Endothelial cell of umbilical vein (primary cell): ENCODE measurements around the gene NFATC1. TPM values are rescaled to one million over a fixed set of nuclear protein-coding genes. Genes with fewer than 3 reads are reported as not detected.

ENCODE experiments used
- BruUV-seq: library from RNA; stranded (reverse); fragments of 400-500 nt; replicated peaks from 2 replicates; lab custom pipeline; 2021; lab: Mats Ljungman, UMichigan
- CTCF ChIA-PET: fragments of 300-600, 350-600 bp; sonication (Branson Sonifier 250); formaldehyde crosslinking; loops from one replicate; lab custom pipeline; 2021; ENCODE audit warnings: antibody characterized with exemption, inconsistent platforms; lab: Charles Lee
- POLR2A ChIA-PET: fragments of 300-600, 350-600 bp; sonication (Branson Sonifier 250); formaldehyde crosslinking; loops from one replicate; lab custom pipeline; 2021; ENCODE audit warnings: antibody characterized with exemption, inconsistent platforms; lab: Charles Lee
- DNase-seq: peaks from one replicate; pipeline ENCODE4 v3.0.0-alpha.2; 2011; ENCODE audit warnings: low read depth, low spot score
- FAIRE-seq: peaks from 2 replicates; lab custom pipeline; 2011; peaks lifted over from hg19 to GRCh38; lab: Jason Lieb, UNC
- H2AFZ ChIP-seq: 2 replicates; pipeline ENCODE4 v1.6.0; 2012; ENCODE audit warnings: low read depth, low read length, control low read depth, inconsistent platforms
- H3K27ac ChIP-seq: 2 replicates; pipeline ENCODE4 v1.5.1; 2011; ENCODE audit warnings: low read depth, mild to moderate bottlenecking, control low read depth, low read length, moderate library complexity; ENCODE audit not compliant: insufficient read depth
- H3K27me3 ChIP-seq, 2 experiments: 2 replicates each; pipeline versions ENCODE4 v1.6.0 to v1.6.1; 2011; ENCODE audit warnings: low read length in 2 of 2, mixed read lengths in 1 of 2; ENCODE audit not compliant: control insufficient read depth in 2 of 2, insufficient read depth in 2 of 2
- H3K36me3 ChIP-seq, 2 experiments: 2 replicates in 1 of 2; 3 replicates in 1 of 2; pipeline ENCODE4 v1.5.1; 2011; ENCODE audit warnings: low read length in 2 of 2, mild to moderate bottlenecking in 1 of 2, moderate library complexity in 1 of 2; ENCODE audit not compliant: control insufficient read depth in 2 of 2, insufficient read depth in 2 of 2; ENCODE audit errors: extremely low read depth in 1 of 2
- H3K4me1 ChIP-seq: 3 replicates; pipeline ENCODE4 v1.5.1; 2011; ENCODE audit warnings: mild to moderate bottlenecking, low read length; ENCODE audit not compliant: control insufficient read depth, insufficient read depth; ENCODE audit errors: extremely low read depth
- H3K4me2 ChIP-seq: 2 replicates; pipeline ENCODE4 v1.6.1; 2011; ENCODE audit warnings: low read length, control low read depth, mixed read lengths; ENCODE audit not compliant: insufficient read depth
- H3K4me3 ChIP-seq, 3 experiments: fragments of 200-600 bp in 1 of 3; sonication (generic), shearing (Covaris generic) in 1 of 3; replicated peaks in 1 of 3; 2 replicates each; pipeline ENCODE4 v1.5.1; 2011 to 2016; ENCODE audit warnings: control low read depth in 3 of 3, low read length in 3 of 3, mild to moderate bottlenecking in 2 of 3, inconsistent platforms in 1 of 3, low read depth in 1 of 3, moderate library complexity in 1 of 3; ENCODE audit not compliant: insufficient read depth in 1 of 3
- H3K79me2 ChIP-seq: 2 replicates; pipeline ENCODE4 v1.6.0; 2012; ENCODE audit warnings: low read length, inconsistent platforms; ENCODE audit not compliant: control insufficient read depth, insufficient read depth
- H3K9ac ChIP-seq: replicated peaks from 2 replicates; pipeline ENCODE3; 2011; ENCODE audit warnings: low read length, control low read depth; ENCODE audit not compliant: insufficient read depth; ENCODE audit errors: extremely low read depth
- H3K9me1 ChIP-seq: replicated peaks from 3 replicates; pipeline ENCODE4 v1.6.0; 2011; ENCODE audit warnings: mild to moderate bottlenecking, low read length; ENCODE audit not compliant: control insufficient read depth, insufficient read depth; ENCODE audit errors: extremely low read depth
- H3K9me3 ChIP-seq: replicated peaks from 2 replicates; pipeline ENCODE4 v1.5.1; 2012; ENCODE audit warnings: low read length, inconsistent platforms; ENCODE audit not compliant: control insufficient read depth, insufficient read depth
- H4K20me1 ChIP-seq: replicated peaks from 2 replicates; pipeline ENCODE3; 2011; ENCODE audit warnings: mild to moderate bottlenecking, low read length; ENCODE audit not compliant: control insufficient read depth, insufficient read depth; ENCODE audit errors: extremely low read depth
- CTCF ChIP-seq, 2 donors: IDR thresholded peaks; 1 replicate in 1 of 2; 2 replicates in 1 of 2; pipeline ENCODE4 v1.5.1; 2011; ENCODE audit warnings: low read length in 2 of 2, mild to moderate bottlenecking in 2 of 2, moderate library complexity in 2 of 2, control low read depth in 1 of 2, inconsistent platforms in 1 of 2, low read depth in 1 of 2; ENCODE audit not compliant: insufficient read depth in 1 of 2; ENCODE audit errors: extremely low read depth in 1 of 2
- EZH2 ChIP-seq: IDR thresholded peaks from 2 replicates; pipeline ENCODE4 v1.6.1; 2012; ENCODE audit warnings: borderline replicate concordance, low read depth, mild to moderate bottlenecking, moderate library complexity, low read length, inconsistent platforms; ENCODE audit not compliant: severe bottlenecking
- FOS ChIP-seq: IDR thresholded peaks from 2 replicates; pipeline ENCODE4 v1.6.1; 2011; ENCODE audit warnings: mild to moderate bottlenecking, low read length, moderate library complexity, borderline replicate concordance; ENCODE audit not compliant: insufficient read depth
- GATA2 ChIP-seq: IDR thresholded peaks from 2 replicates; pipeline ENCODE4 v1.7.0; 2011; ENCODE audit warnings: low read depth, mild to moderate bottlenecking, moderate library complexity, mixed read lengths, low read length; ENCODE audit not compliant: insufficient read length, insufficient read depth
- JUN ChIP-seq: IDR thresholded peaks from 2 replicates; pipeline ENCODE4 v1.6.1; 2011; ENCODE audit warnings: borderline replicate concordance, low read depth; ENCODE audit not compliant: insufficient read length, insufficient read depth
- MAX ChIP-seq: IDR thresholded peaks from 2 replicates; pipeline ENCODE4 v1.6.1; 2011; ENCODE audit not compliant: insufficient read depth, insufficient read length
- MYC ChIP-seq: IDR thresholded peaks from one replicate; pipeline ENCODE4 v1.6.1; 2011; ENCODE audit warnings: mild to moderate bottlenecking, low read depth, low read length
- POLR2A ChIP-seq: IDR thresholded peaks from 2 replicates; pipeline ENCODE4 v1.6.1; 2012; ENCODE audit warnings: low read depth, mild to moderate bottlenecking, control low read depth, low read length
- POLR2AphosphoS5 ChIP-seq: IDR thresholded peaks from 2 replicates; pipeline ENCODE4 v1.6.1; 2012; ENCODE audit warnings: low read depth, mild to moderate bottlenecking, control low read depth, low read length, moderate library complexity; ENCODE audit not compliant: insufficient read depth
- dilution Hi-C: fragments of 300-500 bp; cut with MboI; formaldehyde crosslinking; loops from one replicate; pipeline ENCODE4 v1.15.0; 2019; ENCODE audit warnings: low sequenced_read_pairs; ENCODE audit not compliant: extremely low pct_ligation_motif_present
- intact Hi-C: fragments of 100-400 bp; cut with micrococcal nuclease; formaldehyde crosslinking; loops from one replicate; pipeline ENCODE4 v1.10.0; 2022
- polyA plus RNA-seq, 4 experiments: library from polyadenylated mRNA; depleted of rRNA in 3 of 4; stranded (reverse) in 3 of 4; unstranded in 1 of 4; fragments of >200 nt; gene quantifications; 2 replicates each; pipeline versions ENCODE4 v1.2.1 to v1.2.3, GENCODE V29; 2011 to 2012; ENCODE audit warnings: missing spikeins in 1 of 4
- total RNA-seq: library from RNA; stranded (reverse); gene quantifications from 2 replicates; pipeline ENCODE4 v1.2.3, GENCODE V29; 2021

Gene NFATC1
- total and polyA plus RNA-seq, 2 donors (not counting 3 experiments of a cell fraction or from before 2014, with no cell fraction given), result 11.1 to 30.0 TPM

- no TSS peak for BruUV-seq
- DNase-seq, result no peak
- H3K4me3 ChIP-seq, result no peak overlapping the region
- no peak overlapping the region for H3K9ac ChIP-seq
- H3K27ac ChIP-seq, result no peak overlapping the region
- no peak for TF ChIP-seq POLR2AphosphoS5
- no peak for FAIRE-seq
- ChIA-PET CTCF (no interaction called here), POLR2A (no interaction called here)
- no peak overlapping the region for H3K4me2 ChIP-seq
- dilution Hi-C loops (no loop called here), intact Hi-C loops (no loop called here)
- no peaks in the 10 kb centered on the region for H3K9me1 ChIP-seq
- no peaks in the 10 kb centered on the region for H3K79me2 ChIP-seq
- no peaks in the 10 kb centered on the region for H3K9me3 ChIP-seq
- H2AFZ ChIP-seq, result no peak overlapping the region
- H4K20me1 ChIP-seq, result no peaks in the 10 kb centered on the region
- H3K36me3 ChIP-seq, result no peaks in the 10 kb centered on the region
- peaks cover 10% of the 10 kb centered on the region for H3K4me1 ChIP-seq
- no peaks in the 10 kb centered on the region for H3K27me3 ChIP-seq
These were observed 168.2 kb downstream of the NFATC1 start for GRCh38 chr18:79563949-79564348.

GRCh38 chr18:79564441-79564840 is 168.7 kb downstream of the NFATC1 start:
- intact Hi-C loops, result no loop called here
- Histone ChIP-seq H3K36me3 (no peaks in the 10 kb centered on the region), H2AFZ (no peak overlapping the region), H3K79me2 (no peaks in the 10 kb centered on the region), H3K27me3 (no peaks in the 10 kb centered on the region), H3K27ac (no peak overlapping the region), H3K9me3 (no peaks in the 10 kb centered on the region), H3K9me1 (no peaks in the 10 kb centered on the region), H3K4me2 (no peak overlapping the region), H4K20me1 (no peaks in the 10 kb centered on the region), H3K4me1 (peaks cover 10% of the 10 kb centered on the region), H3K9ac (no peak overlapping the region), H3K4me3 (no peak overlapping the region)
- no peak for FAIRE-seq
- ChIA-PET CTCF (no interaction called here), POLR2A (no interaction called here)
- dilution Hi-C loops, result no loop called here
- no TSS peak for BruUV-seq
- no peak for DNase-seq
- TF ChIP-seq EZH2 (no peak), GATA2 (no peak), POLR2AphosphoS5 (no peak), POLR2A (no peak), JUN (no peak), FOS (no peak), MYC (no peak), MAX (no peak), CTCF (IDR thresholded peaks at IDR 0.05; ENCODE audit: extremely low read depth in 1 of 2, insufficient read depth in 1 of 2, low read depth in 1 of 2, low read length in 2 of 2) (no peak)
